ENCODE results near the gene IMMP2L. TPM values are rescaled to one million over a fixed set of nuclear protein-coding genes. Genes with fewer than 3 reads are reported as not detected.
"Not testable (repeated sequence)": the region's sequence is repeated elsewhere in the genome, so short reads cannot be mapped to it uniquely, and the experiment has no call there.

The IMMP2L gene
- total RNA-seq, 2 donors from 2014 or later = 7.3 to 7.7 TPM

GRCh38 chr7:110675383-110676103 is 886.7 kb downstream of the IMMP2L start:
- Histone ChIP-seq H3K4me3 (no peak overlapping the region), H3K4me1 (no peaks in the 10 kb centered on the region), H3K27ac (no peak overlapping the region), H3K9me3 (no peaks in the 10 kb centered on the region), H3K36me3 (no peaks in the 10 kb centered on the region), H3K27me3 (no peaks in the 10 kb centered on the region)
- TF ChIP-seq CTCF (IDR thresholded peaks at IDR 0.05) = no peak
- no peak for DNase-seq (ENCODE audit: low spot score)

GRCh38 chr7:110673148-110673547 is 889.1 kb downstream of the IMMP2L start:
- TF ChIP-seq CTCF (IDR thresholded peaks at IDR 0.05) = no peak
- no peaks in the 10 kb centered on the region for H3K4me1 ChIP-seq
- DNase-seq (ENCODE audit: low spot score) = no peak
- no peaks in the 10 kb centered on the region for H3K27me3 ChIP-seq
- no peaks in the 10 kb centered on the region for H3K9me3 ChIP-seq
- no peak overlapping the region for H3K27ac ChIP-seq
- no peak overlapping the region for H3K4me3 ChIP-seq
- no peaks in the 10 kb centered on the region for H3K36me3 ChIP-seq

DNA sequence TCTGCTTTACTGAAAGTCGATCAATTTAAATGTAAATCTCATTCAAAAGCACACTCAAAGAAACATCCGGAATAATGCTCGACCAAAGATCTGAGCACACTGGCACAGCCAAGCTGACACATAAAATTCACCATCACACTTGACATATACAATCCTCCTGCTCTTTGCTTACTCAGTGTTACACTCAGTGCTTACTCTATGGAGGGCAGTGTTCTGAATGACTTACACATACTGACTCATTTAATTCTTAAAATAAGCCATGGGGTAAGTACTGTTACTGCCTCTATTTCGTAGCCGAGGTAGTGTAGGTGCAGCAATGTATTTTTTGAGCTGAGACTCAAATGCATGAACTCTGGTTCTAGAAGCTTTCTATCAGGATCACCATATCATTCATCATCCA is 892.9 kb downstream of the IMMP2L start:
- H3K36me3 ChIP-seq = no peaks in the 10 kb centered on the region
- no peak for DNase-seq (ENCODE audit: low spot score)
- H3K4me3 ChIP-seq = no peak overlapping the region
- no peaks in the 10 kb centered on the region for H3K4me1 ChIP-seq
- no peaks in the 10 kb centered on the region for H3K27me3 ChIP-seq
- no peak for TF ChIP-seq CTCF (IDR thresholded peaks at IDR 0.05)
- no peaks in the 10 kb centered on the region for H3K9me3 ChIP-seq
- H3K27ac ChIP-seq = no peak overlapping the region

DNA sequence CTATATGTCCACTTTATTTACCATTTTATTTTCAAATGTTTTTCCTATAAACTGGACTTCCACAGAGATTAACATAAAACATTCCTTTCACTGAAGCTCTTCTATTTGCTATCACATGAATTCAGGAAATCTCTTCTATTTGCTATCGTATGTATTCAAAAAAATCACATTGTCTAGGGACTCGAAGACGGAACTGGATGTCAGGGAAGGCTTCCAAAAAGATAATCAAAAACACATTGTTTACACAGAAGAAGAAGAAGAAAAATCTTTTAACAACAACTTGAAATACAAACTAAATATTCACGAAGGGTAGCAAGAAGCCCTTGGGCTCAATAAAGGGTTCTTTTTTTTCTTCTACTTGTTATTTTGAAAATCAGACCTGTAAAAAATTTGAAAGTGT is 897.5 kb downstream of the IMMP2L start:
- H3K36me3 ChIP-seq = no peaks in the 10 kb centered on the region
- DNase-seq (ENCODE audit: low spot score) = no peak
- no peaks in the 10 kb centered on the region for H3K4me1 ChIP-seq
- no peak overlapping the region for H3K27ac ChIP-seq
- H3K4me3 ChIP-seq = no peak overlapping the region
- H3K27me3 ChIP-seq = no peaks in the 10 kb centered on the region
- no peak for TF ChIP-seq CTCF (IDR thresholded peaks at IDR 0.05)
- peaks cover 0 to 17% of the 10 kb centered on the region in 2 donors for H3K9me3 ChIP-seq

DNA sequence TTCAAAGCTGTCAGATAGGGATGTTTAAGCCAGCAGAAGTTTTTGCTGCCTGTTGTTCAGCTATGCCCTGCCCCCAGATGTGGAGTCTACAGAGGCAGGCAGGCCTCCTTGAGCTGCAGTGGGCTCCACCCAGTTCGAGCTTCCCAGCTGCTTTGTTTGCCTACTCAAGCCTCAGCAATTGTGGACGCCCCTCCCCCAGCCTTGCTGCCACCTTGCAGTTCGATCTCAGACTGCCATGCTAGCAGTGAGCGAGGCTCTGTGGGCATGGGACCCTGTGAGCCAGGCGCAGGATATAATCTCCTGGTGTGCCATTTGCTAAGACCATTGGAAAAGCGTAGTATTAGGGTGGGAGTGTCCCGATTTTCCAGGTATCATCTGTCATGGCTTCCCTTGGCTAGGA is 901.7 kb downstream of the IMMP2L start:
- DNase-seq (ENCODE audit: low spot score) = not testable (repeated sequence)
- peaks cover 0 to 26% of the 10 kb centered on the region in 2 donors for H3K9me3 ChIP-seq

DNA sequence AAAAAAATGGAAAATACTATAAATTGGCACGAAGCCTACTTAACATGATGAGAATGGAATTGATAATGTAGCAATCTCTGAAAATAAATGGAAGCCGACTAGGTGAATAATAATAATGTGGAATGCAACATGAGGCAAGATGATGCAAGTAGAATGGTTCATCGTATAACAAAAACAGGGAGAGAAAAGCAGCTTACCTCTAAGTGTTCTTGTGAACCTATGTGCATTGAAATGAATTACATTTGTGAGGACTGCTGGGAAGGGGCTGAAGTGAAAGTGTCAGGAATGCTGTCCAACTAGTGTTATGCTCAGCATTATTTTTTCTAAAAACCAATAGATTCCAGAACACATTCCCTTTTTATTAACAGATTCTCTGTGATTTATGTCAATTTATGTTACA is 912.0 kb downstream of the IMMP2L start:
- Histone ChIP-seq H3K27me3 (no peaks in the 10 kb centered on the region), H3K4me3 (no peak overlapping the region), H3K36me3 (no peaks in the 10 kb centered on the region), H3K4me1 (no peaks in the 10 kb centered on the region), H3K9me3 (no peaks in the 10 kb centered on the region), H3K27ac (no peak overlapping the region)
- no peak for DNase-seq (ENCODE audit: low spot score)
- TF ChIP-seq CTCF (IDR thresholded peaks at IDR 0.05) = no peak

More for the DNA sequence above, 901.7 kb downstream of the IMMP2L start:
- H3K27ac ChIP-seq, H3K27me3 ChIP-seq, H3K4me1 ChIP-seq, H3K36me3 ChIP-seq, H3K4me3 ChIP-seq: not testable (repeated sequence)

Data from right atrium auricular region (tissue), 2 donors.